PC-3 (cell line): ENCODE results near the gene SLC22A13. TPM values are rescaled to one million over a fixed set of nuclear protein-coding genes. Genes with fewer than 3 reads are reported as not detected.
"Not testable (repeated sequence)": the region's sequence is repeated elsewhere in the genome, so short reads cannot be mapped to it uniquely, and the experiment has no call there.

Source experiments
- ATAC-seq: fragments of 200-7000 bp; cut with Tn5 transposase; 2 replicates; pipeline ENCODE4 v1.9.1; 2020; ENCODE audit warnings: mild to moderate bottlenecking, moderate library complexity
- BruUV-seq: library from RNA; stranded (reverse); fragments of 400-500 nt; replicated peaks from 2 replicates; lab custom pipeline; 2021; lab: Mats Ljungman, UMichigan
- CTCF ChIA-PET: fragments of 300-600 bp; sonication (Branson Sonifier 250); formaldehyde crosslinking; loops from one replicate; lab custom pipeline; 2022; ENCODE audit warnings: antibody characterized with exemption; lab: Charles Lee
- POLR2A ChIA-PET: fragments of 300-600 bp; sonication (Branson Sonifier 250); formaldehyde crosslinking; loops from one replicate; lab custom pipeline; 2022; ENCODE audit warnings: antibody characterized with exemption; ENCODE audit not compliant: unreplicated experiment; lab: Charles Lee
- DNase-seq: peaks from one replicate; pipeline ENCODE4 v3.0.0-alpha.2; 2015
- H2AFZ ChIP-seq: fragments of 300-600 bp; sonication (generic); 2 replicates; pipeline ENCODE4 v1.6.0; 2016; ENCODE audit warnings: antibody characterized with exemption, low read length
- H3F3A ChIP-seq: fragments of 300-600 bp; sonication (generic); one replicate; pipeline ENCODE4 v1.6.0; 2017; ENCODE audit warnings: antibody characterized with exemption, low read length, control low read depth, mild to moderate bottlenecking; ENCODE audit not compliant: unreplicated experiment
- H3K27ac ChIP-seq: fragments of 300-600 bp; sonication (generic); 2 replicates; pipeline ENCODE4 v1.5.1; 2016; ENCODE audit warnings: mild to moderate bottlenecking, low read length
- H3K27me3 ChIP-seq: fragments of 300-600 bp; sonication (generic); 2 replicates; pipeline ENCODE4 v1.6.1; 2016; ENCODE audit warnings: low read length, mixed read lengths
- H3K36me3 ChIP-seq: fragments of 300-600 bp; sonication (generic); 2 replicates; pipeline ENCODE4 v1.6.1; 2016; ENCODE audit warnings: low read depth, mixed run types, low read length, mixed read lengths
- H3K4me1 ChIP-seq: fragments of 300-600 bp; sonication (generic); 2 replicates; pipeline ENCODE4 v1.5.1; 2016; ENCODE audit warnings: low read length; ENCODE audit not compliant: insufficient read depth
- H3K4me2 ChIP-seq: fragments of 300-600 bp; sonication (generic); 2 replicates; pipeline ENCODE4 v1.6.0; 2016; ENCODE audit warnings: low read length
- H3K4me3 ChIP-seq: fragments of 300-600 bp; sonication (generic); 2 replicates; pipeline ENCODE4 v1.5.1; 2016; ENCODE audit warnings: mild to moderate bottlenecking, low read length, mixed read lengths
- H3K79me2 ChIP-seq: fragments of 300-600 bp; sonication (generic); 2 replicates; pipeline ENCODE4 v1.6.1; 2017; ENCODE audit warnings: low read length, mixed read lengths
- H3K9ac ChIP-seq: fragments of 300-600 bp; sonication (generic); 2 replicates; pipeline ENCODE4 v1.6.0; 2016; ENCODE audit warnings: mild to moderate bottlenecking, low read length
- H3K9me2 ChIP-seq: fragments of 300-600 bp; sonication (generic); replicated peaks from 2 replicates; pipeline ENCODE4 v1.6.1; 2016; ENCODE audit warnings: mixed run types, low read length, mixed read lengths
- H3K9me3 ChIP-seq: fragments of 300-600 bp; sonication (generic); 2 replicates; pipeline ENCODE4 v1.6.1; 2016; ENCODE audit warnings: low read length, mixed read lengths
- H4K20me1 ChIP-seq: fragments of 300-600 bp; sonication (generic); 2 replicates; pipeline ENCODE4 v1.6.1; 2016; ENCODE audit warnings: low read length, mixed read lengths
- CTCF ChIP-seq: fragments of 300-600 bp; sonication (generic); conservative IDR thresholded peaks from 2 replicates; pipeline ENCODE4 v1.5.1; 2017; ENCODE audit warnings: antibody characterized with exemption, low read depth, mild to moderate bottlenecking, low read length
- EZH2 ChIP-seq: fragments of 300-600 bp; sonication (generic); IDR thresholded peaks from one replicate; pipeline ENCODE4 v1.6.1; 2017; ENCODE audit warnings: antibody characterized with exemption, mild to moderate bottlenecking, low read length; ENCODE audit not compliant: unreplicated experiment
- EZH2phosphoT487 ChIP-seq: fragments of 300-600 bp; sonication (generic); IDR thresholded peaks from 2 replicates; pipeline ENCODE4 v1.6.1; 2018; ENCODE audit warnings: mild to moderate bottlenecking, antibody characterized with exemption, low read length, borderline replicate concordance
- intact Hi-C: fragments of 100-400 bp; cut with micrococcal nuclease; formaldehyde crosslinking; loops from 2 replicates; pipeline ENCODE4 v1.9.0; 2023
- total RNA-seq: library from RNA; depleted of rRNA; stranded (reverse); fragments of >200 nt; gene quantifications from 2 replicates; pipeline ENCODE4 v1.2.3, GENCODE V29; 2014

Gene SLC22A13
- total RNA-seq, 1 experiment from 2014 or later, result 0.73 TPM

DNA sequence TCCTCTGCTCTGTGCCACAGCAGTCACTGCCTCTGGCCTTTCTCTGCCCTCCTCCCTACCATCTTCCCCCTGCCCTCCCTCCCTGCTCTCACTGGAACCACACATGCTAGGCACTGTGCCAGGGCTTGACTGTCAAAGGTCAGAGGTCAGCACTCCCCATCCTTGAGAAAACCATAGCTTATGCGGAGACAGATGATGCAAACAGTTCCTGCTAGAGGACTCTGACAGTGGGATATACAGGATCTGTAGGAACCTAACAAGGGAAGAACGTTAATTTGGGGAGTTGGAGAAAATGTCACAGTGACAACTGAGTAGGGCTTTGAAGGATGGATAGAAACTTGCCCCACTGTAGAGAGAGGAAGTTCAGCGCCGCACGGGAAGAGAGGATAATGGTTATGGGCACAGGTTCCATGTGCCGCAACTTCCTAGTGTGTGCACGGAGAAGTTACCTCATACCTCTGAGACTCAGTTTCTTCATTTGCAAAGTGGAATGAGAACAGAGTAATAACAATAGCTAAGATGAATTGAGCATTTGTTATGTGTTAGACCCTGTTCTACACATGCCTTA is 51.7 kb downstream of the SLC22A13 start:
- no peaks in the 10 kb centered on the region for H3F3A ChIP-seq
- ATAC-seq (no peak), DNase-seq (peak; percentile 14)
- no peak overlapping the region for H2AFZ ChIP-seq
- H3K27me3 ChIP-seq, result no peaks in the 10 kb centered on the region
- H3K4me2 ChIP-seq, result no peak overlapping the region
- H3K9me3 ChIP-seq, result no peaks in the 10 kb centered on the region
- H3K9ac ChIP-seq, result no peak overlapping the region
- no peaks in the 10 kb centered on the region for H3K9me2 ChIP-seq
- no peak for TF ChIP-seq EZH2
- no peak for TF ChIP-seq EZH2phosphoT487
- no peak for TF ChIP-seq CTCF
- H3K4me1 ChIP-seq, result no peaks in the 10 kb centered on the region
- no peaks in the 10 kb centered on the region for H3K36me3 ChIP-seq
- no TSS peak for BruUV-seq
- no peaks in the 10 kb centered on the region for H3K79me2 ChIP-seq
- intact Hi-C loops, result no loop called here
- H4K20me1 ChIP-seq, result no peaks in the 10 kb centered on the region
- H3K27ac ChIP-seq, result no peak overlapping the region
- H3K4me3 ChIP-seq, result no peak overlapping the region
- CTCF ChIA-PET, result interaction anchor here (0.6 kb wide), 1 partner anchor 52 kb away, joined by 14 read pairs; the partner anchor contains the start of gene SLC22A13
- POLR2A ChIA-PET, result no interaction called here

- ATAC-seq (no peak), DNase-seq (no peak)
- no peaks in the 10 kb centered on the region for H4K20me1 ChIP-seq
- no peak overlapping the region for H3K4me2 ChIP-seq
- no peaks in the 10 kb centered on the region for H3K9me2 ChIP-seq
- TF ChIP-seq EZH2phosphoT487 (no peak), EZH2 (no peak), CTCF (no peak)
- no peaks in the 10 kb centered on the region for H3K9me3 ChIP-seq
- H3K36me3 ChIP-seq, result no peaks in the 10 kb centered on the region
- H2AFZ ChIP-seq, result no peak overlapping the region
- H3K4me3 ChIP-seq, result no peak overlapping the region
- no peaks in the 10 kb centered on the region for H3K4me1 ChIP-seq
- no peaks in the 10 kb centered on the region for H3K79me2 ChIP-seq
- intact Hi-C loops, result no loop called here
- ChIA-PET POLR2A (no interaction called here), CTCF (no interaction called here)
- H3K27ac ChIP-seq, result no peak overlapping the region
- no TSS peak for BruUV-seq
- no peaks in the 10 kb centered on the region for H3F3A ChIP-seq
- no peaks in the 10 kb centered on the region for H3K27me3 ChIP-seq
- no peak overlapping the region for H3K9ac ChIP-seq
Measured at GRCh38 chr3:38318766-38319671, 53.4 kb downstream of the SLC22A13 start.

- POLR2A ChIA-PET, intact Hi-C loops, BruUV-seq, H3K9ac ChIP-seq, H3K9me2 ChIP-seq, H3K36me3 ChIP-seq, H3F3A ChIP-seq, DNase-seq, H3K27me3 ChIP-seq, H2AFZ ChIP-seq, CTCF ChIA-PET, H3K79me2 ChIP-seq, H4K20me1 ChIP-seq, H3K27ac ChIP-seq, H3K4me1 ChIP-seq, ATAC-seq, H3K9me3 ChIP-seq, H3K4me2 ChIP-seq, H3K4me3 ChIP-seq: not testable (repeated sequence)
Measured at GRCh38 chr3:38320638-38321037, 55.0 kb downstream of the SLC22A13 start.
